Body of pancreas (tissue), 4 donors: Measurements from ENCODE around the gene CADM2. TPM values are rescaled to one million over a fixed set of nuclear protein-coding genes. Genes with fewer than 3 reads are reported as not detected.
"Not testable (repeated sequence)": the region's sequence is repeated elsewhere in the genome, so short reads cannot be mapped to it uniquely, and the experiment has no call there.

Experiments used
- ATAC-seq: fragments of 150-250 bp; one replicate; pipeline ENCODE4 v1.9.1; 2016
- DNase-seq, 4 donors: peaks; one replicate each; pipeline ENCODE4 v3.0.0-alpha.2; 2019
- H3K27ac ChIP-seq, 4 donors: fragments of 200-600 bp; sonication (generic); 1 replicate in 3 of 4; 2 replicates in 1 of 4; pipeline versions ENCODE4 v1.5.1 to v1.6.1; 2016 to 2019; ENCODE audit warnings: mild to moderate bottlenecking in 1 of 4, mixed read lengths in 1 of 4, moderate library complexity in 1 of 4
- H3K27me3 ChIP-seq, 2 donors: fragments of 200-600 bp; sonication (generic); one replicate each; pipeline ENCODE4 v1.6.0; 2016; ENCODE audit warnings: mild to moderate bottlenecking in 1 of 2
- H3K36me3 ChIP-seq, 2 donors: fragments of 200-600 bp; sonication (generic); replicated peaks in 1 of 2; 2 replicates each; pipeline ENCODE4 v1.5.1; 2016; ENCODE audit warnings: low read depth in 2 of 2; ENCODE audit not compliant: insufficient read depth in 1 of 2
- H3K4me1 ChIP-seq: fragments of 200-600 bp; sonication (generic); one replicate; pipeline ENCODE4 v1.6.0; 2016
- H3K4me3 ChIP-seq, 2 donors: fragments of 200-600 bp; sonication (generic); 1 replicate in 1 of 2; 2 replicates in 1 of 2; pipeline ENCODE4 v1.5.1; 2016 to 2019
- H3K9me3 ChIP-seq, 3 donors: fragments of 200-600 bp; sonication (generic); 1 replicate in 2 of 3; 2 replicates in 1 of 3; pipeline ENCODE4 v1.5.1; 2016
- CTCF ChIP-seq, 7 experiments: fragments of 450-650 bp in 4 of 7; fragments of 200-600 bp in 3 of 7; sonication (generic) in 3 of 7; IDR thresholded peaks; one replicate each; pipeline ENCODE4 v1.5.1; 2016 to 2019; ENCODE audit warnings: antibody characterized with exemption in 7 of 7
- POLR2A ChIP-seq, 3 donors: fragments of 450-650 bp; IDR thresholded peaks; one replicate each; pipeline ENCODE4 v1.6.1; 2016; ENCODE audit warnings: antibody characterized with exemption in 3 of 3, mild to moderate bottlenecking in 2 of 3
- WGBS, 2 donors: methylation state at CpG; one replicate each; pipeline ENCODE4 v1.1.5; 2017; 5-methylcytosine and 5-hydroxymethylcytosine counted together
- intact Hi-C: fragments of 100-400 bp; cut with DNase I; formaldehyde crosslinking; loops from one replicate; pipeline ENCODE4 v1.15.1; 2023
- total RNA-seq, 2 donors: library from RNA; depleted of rRNA; stranded (reverse); fragments of >200 nt; gene quantifications; one replicate each; pipeline ENCODE4 v1.1.0, GENCODE V29; 2016

Gene CADM2
- total RNA-seq, 2 donors from 2014 or later, result 0.26 to 1.3 TPM

- Histone ChIP-seq H3K36me3 (no peaks in the 10 kb centered on the region), H3K27ac (no peak overlapping the region), H3K4me3 (no peak overlapping the region), H3K4me1 (no peaks in the 10 kb centered on the region), H3K9me3 (no peaks in the 10 kb centered on the region), H3K27me3 (no peaks in the 10 kb centered on the region)
- ATAC-seq, result no peak
- 51 to 79% methylated on average over 2 of the region's 2 CpGs for WGBS, 2 donors
- no peak for TF ChIP-seq POLR2A (IDR thresholded peaks at IDR 0.05)
- TF ChIP-seq CTCF (IDR thresholded peaks at IDR 0.05), result no peak
- intact Hi-C loops, result no loop called here
- no peak for DNase-seq
Observed at GRCh38 chr3:85678713-85679112, 719.9 kb downstream of the CADM2 start.

GRCh38 chr3:85681906-85682305, 723.1 kb downstream of the CADM2 start:
- Histone ChIP-seq H3K27me3 (no peaks in the 10 kb centered on the region), H3K36me3 (no peaks in the 10 kb centered on the region), H3K4me3 (no peak overlapping the region), H3K4me1 (no peaks in the 10 kb centered on the region), H3K27ac (no peak overlapping the region), H3K9me3 (no peaks in the 10 kb centered on the region)
- WGBS, 2 donors, result 30 to 48% methylated on average over 1 of the region's 1 CpG
- intact Hi-C loops, result no loop called here
- DNase-seq, result no peak
- ATAC-seq, result no peak
- no peak for TF ChIP-seq CTCF (IDR thresholded peaks at IDR 0.05)
- no peak for TF ChIP-seq POLR2A (IDR thresholded peaks at IDR 0.05)

GRCh38 chr3:85691196-85691595, 732.4 kb downstream of the CADM2 start:
- ATAC-seq, result no peak
- Histone ChIP-seq H3K4me1 (no peaks in the 10 kb centered on the region), H3K36me3 (no peaks in the 10 kb centered on the region), H3K27ac (no peak overlapping the region), H3K4me3 (no peak overlapping the region), H3K9me3 (no peaks in the 10 kb centered on the region), H3K27me3 (no peaks in the 10 kb centered on the region)
- intact Hi-C loops, result no loop called here
- 93 to 98% methylated on average over 1 of the region's 1 CpG for WGBS, 2 donors
- no peak for TF ChIP-seq CTCF (IDR thresholded peaks at IDR 0.05)
- no peak for TF ChIP-seq POLR2A (IDR thresholded peaks at IDR 0.05)
- no peak for DNase-seq

GRCh38 chr3:85697156-85697555, 738.4 kb downstream of the CADM2 start:
- 69 to 70% methylated on average over 1 of the region's 1 CpG for WGBS, 2 donors
- TF ChIP-seq CTCF (IDR thresholded peaks at IDR 0.05), result no peak
- TF ChIP-seq POLR2A (IDR thresholded peaks at IDR 0.05), result no peak
- Histone ChIP-seq H3K27me3 (no peaks in the 10 kb centered on the region), H3K27ac (no peak overlapping the region), H3K4me3 (no peak overlapping the region), H3K9me3 (no peaks in the 10 kb centered on the region), H3K4me1 (no peaks in the 10 kb centered on the region), H3K36me3 (no peaks in the 10 kb centered on the region)
- ATAC-seq, result no peak
- DNase-seq, result no peak
- intact Hi-C loops, result no loop called here

GRCh38 chr3:85706130-85706529, 747.3 kb downstream of the CADM2 start:
- H3K9me3 ChIP-seq, result no peaks in the 10 kb centered on the region
- no peaks in the 10 kb centered on the region for H3K4me1 ChIP-seq
- no peak overlapping the region for H3K4me3 ChIP-seq
- DNase-seq (no peak), ATAC-seq (no peak)
- TF ChIP-seq POLR2A (IDR thresholded peaks at IDR 0.05), result no peak
- TF ChIP-seq CTCF (IDR thresholded peaks at IDR 0.05), result no peak
- no peak overlapping the region for H3K27ac ChIP-seq
- intact Hi-C loops, result no loop called here
- H3K36me3 ChIP-seq, result no peaks in the 10 kb centered on the region
- WGBS, 2 donors, result 80 to 91% methylated on average over 2 of the region's 2 CpGs
- H3K27me3 ChIP-seq, result no peaks in the 10 kb centered on the region

GRCh38 chr3:85708325-85708724, 749.5 kb downstream of the CADM2 start:
- H3K4me3 ChIP-seq, H3K27me3 ChIP-seq, ATAC-seq, H3K9me3 ChIP-seq, H3K36me3 ChIP-seq, intact Hi-C loops, H3K27ac ChIP-seq, H3K4me1 ChIP-seq, DNase-seq: not testable (repeated sequence)
- WGBS, 2 donors, result 77 to 100% methylated on average over 1 of the region's 1 CpG
